ENCODE measurements around the gene MEGF11.

- TF ChIP-seq CTCF (conservative IDR thresholded peaks at IDR 0.05) (no peak), EZH2 (IDR thresholded peaks at IDR 0.05; ENCODE audit: low read depth) (no peak)
These were observed 238.8 kb downstream of the MEGF11 start for GRCh38 chr15:66014635-66015182.
